ENCODE data around the gene TMPRSS4. TPM values are rescaled to one million over a fixed set of nuclear protein-coding genes. Genes with fewer than 3 reads are reported as not detected.

TMPRSS4 gene
- polyA plus RNA-seq, 1 of the 3 experiments (the other 2 are of a cell fraction) = not detected

DNA sequence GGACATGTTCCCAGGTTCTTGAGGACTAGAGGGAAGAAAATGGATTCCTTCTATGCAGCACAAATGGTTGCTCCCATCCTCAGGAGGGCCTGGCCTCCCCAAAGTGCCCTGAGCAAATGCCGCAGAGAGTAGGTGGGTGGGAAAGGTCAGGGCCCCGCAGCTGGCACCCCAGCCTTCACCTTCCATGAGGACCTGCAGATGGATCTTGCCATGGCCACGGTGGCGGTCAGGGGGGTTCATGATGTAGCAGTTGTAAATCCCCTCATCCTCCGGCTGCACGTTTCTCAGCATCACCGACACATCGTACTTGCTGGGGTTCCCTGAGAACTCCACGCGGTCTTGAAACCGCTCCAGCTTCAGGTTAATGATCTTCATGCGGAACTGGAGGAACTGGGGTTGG is 91.0 kb downstream of the TMPRSS4 start:
- POLR2A ChIA-PET = no interaction called here
- H2AFZ ChIP-seq (ENCODE audit: low read depth) = no peak overlapping the region
- TF ChIP-seq NRF1 (IDR thresholded peaks at IDR 0.05; ENCODE audit: low read depth, low read length) = no peak
- no peak for TF ChIP-seq POLR2AphosphoS5 (IDR thresholded peaks at IDR 0.05; ENCODE audit: low read depth, low read length)
- TF ChIP-seq MAX (IDR thresholded peaks at IDR 0.05; ENCODE audit: low read depth) = no peak
- TF ChIP-seq CHD2 (IDR thresholded peaks at IDR 0.05; ENCODE audit: low read length, partially characterized antibody) = no peak
- no peak for TF ChIP-seq NFIC (IDR thresholded peaks at IDR 0.05; ENCODE audit: borderline replicate concordance)
- TF ChIP-seq, protein P1, sequence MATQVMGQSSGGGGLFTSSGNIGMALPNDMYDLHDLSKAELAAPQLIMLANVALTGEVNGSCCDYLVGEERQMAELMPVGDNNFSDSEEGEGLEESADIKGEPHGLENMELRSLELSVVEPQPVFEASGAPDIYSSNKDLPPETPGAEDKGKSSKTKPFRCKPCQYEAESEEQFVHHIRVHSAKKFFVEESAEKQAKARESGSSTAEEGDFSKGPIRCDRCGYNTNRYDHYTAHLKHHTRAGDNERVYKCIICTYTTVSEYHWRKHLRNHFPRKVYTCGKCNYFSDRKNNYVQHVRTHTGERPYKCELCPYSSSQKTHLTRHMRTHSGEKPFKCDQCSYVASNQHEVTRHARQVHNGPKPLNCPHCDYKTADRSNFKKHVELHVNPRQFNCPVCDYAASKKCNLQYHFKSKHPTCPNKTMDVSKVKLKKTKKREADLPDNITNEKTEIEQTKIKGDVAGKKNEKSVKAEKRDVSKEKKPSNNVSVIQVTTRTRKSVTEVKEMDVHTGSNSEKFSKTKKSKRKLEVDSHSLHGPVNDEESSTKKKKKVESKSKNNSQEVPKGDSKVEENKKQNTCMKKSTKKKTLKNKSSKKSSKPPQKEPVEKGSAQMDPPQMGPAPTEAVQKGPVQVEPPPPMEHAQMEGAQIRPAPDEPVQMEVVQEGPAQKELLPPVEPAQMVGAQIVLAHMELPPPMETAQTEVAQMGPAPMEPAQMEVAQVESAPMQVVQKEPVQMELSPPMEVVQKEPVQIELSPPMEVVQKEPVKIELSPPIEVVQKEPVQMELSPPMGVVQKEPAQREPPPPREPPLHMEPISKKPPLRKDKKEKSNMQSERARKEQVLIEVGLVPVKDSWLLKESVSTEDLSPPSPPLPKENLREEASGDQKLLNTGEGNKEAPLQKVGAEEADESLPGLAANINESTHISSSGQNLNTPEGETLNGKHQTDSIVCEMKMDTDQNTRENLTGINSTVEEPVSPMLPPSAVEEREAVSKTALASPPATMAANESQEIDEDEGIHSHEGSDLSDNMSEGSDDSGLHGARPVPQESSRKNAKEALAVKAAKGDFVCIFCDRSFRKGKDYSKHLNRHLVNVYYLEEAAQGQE (IDR thresholded peaks at IDR 0.05; ENCODE audit: low read depth, low read length) = no peak
- TF ChIP-seq YY1 (IDR thresholded peaks at IDR 0.05; ENCODE audit: low read depth) = no peak
- TF ChIP-seq MEF2A (IDR thresholded peaks at IDR 0.05; ENCODE audit: borderline replicate concordance, low read depth) = no peak
- CTCF ChIA-PET = interaction anchor here (1.3 to 6.3 kb wide), 2 partner anchors 24 to 180 kb away, joined by 3 to 246 read pairs; no protein-coding TSS in a partner anchor
- no peaks in the 10 kb centered on the region for H3K9me2 ChIP-seq
- no peaks in the 10 kb centered on the region for H3K36me3 ChIP-seq (replicated peaks in 1 of 2; ENCODE audit: control insufficient read depth in 1 of 2, insufficient read depth in 2 of 2, low read length in 1 of 2)
- no peaks in the 10 kb centered on the region for H3K9me3 ChIP-seq
- no peak overlapping the region for H3K9ac ChIP-seq
- H3F3A ChIP-seq (replicated peaks; ENCODE audit: insufficient read depth) = no peaks in the 10 kb centered on the region
- peaks cover 37% of the 10 kb centered on the region for H3K27me3 ChIP-seq (ENCODE audit: insufficient read depth)
- no peak overlapping the region for H3K4me2 ChIP-seq
- no peaks in the 10 kb centered on the region for H3K79me2 ChIP-seq (ENCODE audit: insufficient read depth)
- no peak for DNase-seq
- peaks cover 0 to 2% of the 10 kb centered on the region in 2 experiments; a peak in 1 of 4 replicates for H3K4me1 ChIP-seq (ENCODE audit: control insufficient read depth in 1 of 2, insufficient read depth in 2 of 2, low read depth in 1 of 2, low read length in 1 of 2)
- no peak overlapping the region for H3K4me3 ChIP-seq (ENCODE audit: low read depth in 2 of 2, low read length in 1 of 2)
- WGBS (ENCODE audit: low lambda C conversion rate) = 79% methylated on average over 11 of the region's 12 CpGs
- no peak overlapping the region for H3K27ac ChIP-seq (ENCODE audit: low read depth in 2 of 2, low read length in 1 of 2)
- H4K20me1 ChIP-seq (ENCODE audit: insufficient read depth) = no peaks in the 10 kb centered on the region

GRCh38 chr11:118168316-118168715 is 91.4 kb downstream of the TMPRSS4 start:
- Histone ChIP-seq H3K4me3 (ENCODE audit: low read depth in 2 of 2, low read length in 1 of 2) (no peak overlapping the region), H3K36me3 (replicated peaks in 1 of 2; ENCODE audit: control insufficient read depth in 1 of 2, insufficient read depth in 2 of 2, low read length in 1 of 2) (no peaks in the 10 kb centered on the region), H3K27me3 (ENCODE audit: insufficient read depth) (peaks cover 33% of the 10 kb centered on the region), H3K9me3 (no peaks in the 10 kb centered on the region), H3F3A (replicated peaks; ENCODE audit: insufficient read depth) (no peaks in the 10 kb centered on the region), H3K79me2 (ENCODE audit: insufficient read depth) (no peaks in the 10 kb centered on the region), H3K9me2 (no peaks in the 10 kb centered on the region), H3K27ac (ENCODE audit: low read depth in 2 of 2, low read length in 1 of 2) (no peak overlapping the region), H3K4me1 (ENCODE audit: control insufficient read depth in 1 of 2, insufficient read depth in 2 of 2, low read depth in 1 of 2, low read length in 1 of 2) (peaks cover 0 to 2% of the 10 kb centered on the region in 2 experiments; a peak in 1 of 4 replicates), H4K20me1 (ENCODE audit: insufficient read depth) (no peaks in the 10 kb centered on the region), H2AFZ (ENCODE audit: low read depth) (no peak overlapping the region), H3K4me2 (no peak overlapping the region), H3K9ac (no peak overlapping the region)
- TF ChIP-seq GABPA (IDR thresholded peaks at IDR 0.05; ENCODE audit: low read depth) (no peak), TEAD4 (IDR thresholded peaks at IDR 0.05; ENCODE audit: borderline replicate concordance, insufficient read depth) (no peak), POLR2AphosphoS5 (IDR thresholded peaks at IDR 0.05; ENCODE audit: low read depth, low read length) (no peak), TCF12 (IDR thresholded peaks at IDR 0.05) (no peak), TAF1 (IDR thresholded peaks at IDR 0.05; ENCODE audit: borderline replicate concordance, low read depth, low read length) (no peak), FOXJ3 (CRISPR knock-in tag; IDR thresholded peaks at IDR 0.05) (no peak), GATA2 (CRISPR knock-in tag; IDR thresholded peaks at IDR 0.05) (no peak), MXI1 (IDR thresholded peaks at IDR 0.05; ENCODE audit: low read depth, low read length) (no peak), YY1 (IDR thresholded peaks at IDR 0.05; ENCODE audit: low read depth) (no peak), NRF1 (IDR thresholded peaks at IDR 0.05; ENCODE audit: low read depth, low read length) (no peak)
- TF ChIP-seq, protein P1 (IDR thresholded peaks at IDR 0.05; ENCODE audit: low read depth, low read length) = no peak
- TF ChIP-seq, protein P2, sequence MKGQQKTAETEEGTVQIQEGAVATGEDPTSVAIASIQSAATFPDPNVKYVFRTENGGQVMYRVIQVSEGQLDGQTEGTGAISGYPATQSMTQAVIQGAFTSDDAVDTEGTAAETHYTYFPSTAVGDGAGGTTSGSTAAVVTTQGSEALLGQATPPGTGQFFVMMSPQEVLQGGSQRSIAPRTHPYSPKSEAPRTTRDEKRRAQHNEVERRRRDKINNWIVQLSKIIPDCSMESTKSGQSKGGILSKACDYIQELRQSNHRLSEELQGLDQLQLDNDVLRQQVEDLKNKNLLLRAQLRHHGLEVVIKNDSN (IDR thresholded peaks at IDR 0.05; ENCODE audit: borderline replicate concordance, low read depth) = no peak
- TF ChIP-seq, protein P3, sequence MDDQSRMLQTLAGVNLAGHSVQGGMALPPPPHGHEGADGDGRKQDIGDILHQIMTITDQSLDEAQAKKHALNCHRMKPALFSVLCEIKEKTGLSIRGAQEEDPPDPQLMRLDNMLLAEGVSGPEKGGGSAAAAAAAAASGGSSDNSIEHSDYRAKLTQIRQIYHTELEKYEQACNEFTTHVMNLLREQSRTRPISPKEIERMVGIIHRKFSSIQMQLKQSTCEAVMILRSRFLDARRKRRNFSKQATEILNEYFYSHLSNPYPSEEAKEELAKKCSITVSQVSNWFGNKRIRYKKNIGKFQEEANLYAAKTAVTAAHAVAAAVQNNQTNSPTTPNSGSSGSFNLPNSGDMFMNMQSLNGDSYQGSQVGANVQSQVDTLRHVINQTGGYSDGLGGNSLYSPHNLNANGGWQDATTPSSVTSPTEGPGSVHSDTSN (IDR thresholded peaks at IDR 0.05) = no peak
- 42% methylated on average over 2 of the region's 8 CpGs for WGBS (ENCODE audit: low lambda C conversion rate)
- ChIA-PET POLR2A (no interaction called here), CTCF (interaction anchor here (6.3 kb wide), 1 partner anchor 25 kb away, joined by 246 read pairs; no protein-coding TSS in a partner anchor)
- DNase-seq = no peak

Data from SK-N-SH (cell line).